GM12878 (cell line): ENCODE results near the gene SLC39A11. TPM values are rescaled to one million over a fixed set of nuclear protein-coding genes. Genes with fewer than 3 reads are reported as not detected.

Experiments used
- ATAC-seq: fragments of 200-7000 bp; cut with Tn5 transposase; 3 replicates; pipeline ENCODE4 v1.9.1; 2020; ENCODE audit warnings: mild to moderate bottlenecking, moderate library complexity
- BruUV-seq: library from RNA; stranded (reverse); fragments of 400-500 nt; replicated peaks from 2 replicates; lab custom pipeline; 2021; lab: Mats Ljungman, UMichigan
- CTCF ChIA-PET: fragments of 300-600 bp; sonication (Branson Sonifier 250); formaldehyde crosslinking; extraction: SDS; loops from one replicate; lab custom pipeline; 2021; ENCODE audit warnings: inconsistent platforms; lab: Yijun Ruan, JAX
- POLR2A ChIA-PET: fragments of 350-600 bp; formaldehyde crosslinking; extraction: SDS; loops from one replicate; lab custom pipeline; 2021; ENCODE audit warnings: inconsistent platforms; lab: Charles Lee
- RAD21 ChIA-PET: fragments of 300-600 bp; sonication (Branson Sonifier 250); formaldehyde crosslinking; loops from one replicate; lab custom pipeline; 2023; ENCODE audit warnings: antibody characterized with exemption; ENCODE audit not compliant: unreplicated experiment; lab: Charles Lee
- SMC1A ChIA-PET: fragments of 300-600 bp; sonication (Branson Sonifier 250); formaldehyde crosslinking; loops from one replicate; lab custom pipeline; 2023; ENCODE audit not compliant: unreplicated experiment, uncharacterized antibody; lab: Charles Lee
- DNase-seq: peaks from one replicate; pipeline ENCODE4 v3.0.0-alpha.2; 2011; ENCODE audit warnings: low read depth, low spot score
- FAIRE-seq: peaks from 3 replicates; lab custom pipeline; 2011; peaks lifted over from hg19 to GRCh38; lab: Jason Lieb, UNC
- H2AFZ ChIP-seq: 2 replicates; pipeline ENCODE4 v1.6.0; 2011; ENCODE audit warnings: low read depth, low read length, control low read depth; ENCODE audit not compliant: control insufficient read depth
- H3K27ac ChIP-seq: 2 replicates; pipeline ENCODE4 v1.5.1; 2011; ENCODE audit warnings: control low read depth; ENCODE audit not compliant: control insufficient read depth, insufficient read depth
- H3K27me3 ChIP-seq, 2 experiments: replicated peaks in 1 of 2; 2 replicates each; pipeline versions ENCODE4 v1.6.0 to v1.6.1; 2011; ENCODE audit warnings: low read length in 1 of 2; ENCODE audit not compliant: control insufficient read depth in 2 of 2, insufficient read depth in 2 of 2
- H3K36me3 ChIP-seq, 2 experiments: 2 replicates each; pipeline ENCODE4 v1.5.1; 2011; ENCODE audit warnings: low read length in 1 of 2; ENCODE audit not compliant: control insufficient read depth in 2 of 2, insufficient read depth in 2 of 2
- H3K4me1 ChIP-seq: 2 replicates; pipeline ENCODE4 v1.6.1; 2011; ENCODE audit warnings: mild to moderate bottlenecking, low read length, moderate library complexity, mixed read lengths; ENCODE audit not compliant: control insufficient read depth, insufficient read depth
- H3K4me2 ChIP-seq: 2 replicates; pipeline ENCODE4 v1.6.0; 2011; ENCODE audit warnings: control low read depth; ENCODE audit not compliant: control insufficient read depth, insufficient read depth
- H3K4me3 ChIP-seq: fragments of 200-600 bp; sonication (generic); 2 replicates; pipeline ENCODE4 v1.5.1; 2016
- H3K79me2 ChIP-seq: 2 replicates; pipeline ENCODE4 v1.6.0; 2011; ENCODE audit warnings: low read length; ENCODE audit not compliant: control insufficient read depth, insufficient read depth
- H3K9ac ChIP-seq: 2 replicates; pipeline ENCODE4 v1.8.0; 2011; ENCODE audit warnings: low read length, control low read depth, mixed read lengths; ENCODE audit not compliant: control insufficient read depth, insufficient read depth
- H3K9me3 ChIP-seq: replicated peaks from 3 replicates; pipeline ENCODE4 v1.5.1; 2011; ENCODE audit warnings: mild to moderate bottlenecking, low read length; ENCODE audit not compliant: control insufficient read depth, insufficient read depth
- H4K20me1 ChIP-seq: 2 replicates; pipeline ENCODE4 v1.6.0; 2011; ENCODE audit not compliant: control insufficient read depth, insufficient read depth
- CBX5 ChIP-seq: sonication (generic); IDR thresholded peaks from 2 replicates; pipeline ENCODE4 v1.6.1; 2016; ENCODE audit warnings: low read depth, moderate library complexity, mild to moderate bottlenecking, inconsistent platforms
- IKZF1 ChIP-seq: fragments of 450-650 bp; conservative IDR thresholded peaks from 2 replicates; pipeline ENCODE4 v1.6.1; 2017; ENCODE audit warnings: antibody characterized with exemption, mild to moderate bottlenecking
- IKZF2 ChIP-seq, 2 experiments: fragments of 450-650 bp; IDR thresholded peaks; 2 replicates each; pipeline ENCODE4 v1.6.1; 2017; ENCODE audit warnings: mild to moderate bottlenecking in 2 of 2, moderate library complexity in 2 of 2
- KDM1A ChIP-seq: fragments of 200-600 bp; sonication (generic); IDR thresholded peaks from 2 replicates; pipeline ENCODE4 v1.6.1; 2016; ENCODE audit warnings: borderline replicate concordance
- SPI1 ChIP-seq: IDR thresholded peaks from 2 replicates; pipeline ENCODE4 v1.6.1; 2011; ENCODE audit warnings: low read depth, mild to moderate bottlenecking, low read length, moderate library complexity, borderline replicate concordance; ENCODE audit not compliant: insufficient read depth
- SREBF2 ChIP-seq: IDR thresholded peaks from 2 replicates; pipeline ENCODE4 v1.6.1; 2012; ENCODE audit warnings: mild to moderate bottlenecking, low read length
- SUZ12 ChIP-seq: fragments of 200-600 bp; sonication (generic); IDR thresholded peaks from one replicate; pipeline ENCODE4 v1.6.1; 2018; ENCODE audit warnings: antibody characterized with exemption, mild to moderate bottlenecking; ENCODE audit not compliant: unreplicated experiment
- YY1 ChIP-seq: IDR thresholded peaks from 2 replicates; pipeline ENCODE4 v1.6.1; 2011; ENCODE audit warnings: low read depth, mild to moderate bottlenecking, low read length
- WGBS: methylation state at CpG from one replicate; pipeline ENCODE4 v1.1.6; 2016; ENCODE audit warnings: low lambda C conversion rate; ENCODE audit not compliant: insufficient replicate concordance, insufficient coverage; ENCODE audit errors: missing lambda C conversion rate; 5-methylcytosine and 5-hydroxymethylcytosine counted together
- in situ Hi-C: fragments of 300-500 bp; cut with MboI; formaldehyde crosslinking; loops from 9 replicates; pipeline ENCODE4 v1.14.3; 2018; ENCODE audit warnings: mixed read lengths
- intact Hi-C: fragments of 100-400 bp; cut with micrococcal nuclease; formaldehyde crosslinking; loops from one replicate; pipeline ENCODE4 v1.14.2; 2022; ENCODE audit not compliant: unreplicated experiment
- polyA plus RNA-seq, 11 experiments: library from polyadenylated mRNA; depleted of rRNA in 4 of 11; unstranded in 6 of 11; stranded (reverse) in 5 of 11; fragments of >200 nt; fragmentation: Nextera tagmentation in 4 of 11; fragmentation: Illumina TruSeq in 1 of 11; extraction: Ambion mirVana in 4 of 11; extraction: Trizol in 1 of 11; gene quantifications; 1 replicate in 1 of 11; 2 replicates in 10 of 11; pipeline versions ENCODE4 v1.2.1 to v1.2.3, GENCODE V29; 2011 to 2016; ENCODE audit warnings: inconsistent platforms in 2 of 11, missing spikeins in 2 of 11, low read depth in 1 of 11
- total RNA-seq, 4 experiments: library from RNA; depleted of rRNA in 3 of 4; stranded (reverse); fragments of >200 nt in 3 of 4; fragmentation: Illumina TruSeq in 1 of 4; extraction: Trizol in 1 of 4; gene quantifications; 2 replicates each; pipeline versions ENCODE4 v1.2.1 to v1.2.3, GENCODE V29; 2013 to 2021
- TF ChIP-seq, protein P1 (sequence below), 3 experiments: IDR thresholded peaks in 2 of 3; conservative IDR thresholded peaks in 1 of 3; 2 replicates each; pipeline ENCODE4 v1.5.1; 2011; ENCODE audit warnings: low read depth in 3 of 3, low read length in 3 of 3, mild to moderate bottlenecking in 3 of 3, control low read depth in 2 of 3, moderate library complexity in 2 of 3, inconsistent platforms in 1 of 3, mixed read lengths in 1 of 3; ENCODE audit not compliant: control insufficient read depth in 2 of 3, insufficient read depth in 1 of 3; ENCODE audit errors: extremely low read depth in 1 of 3
- TF ChIP-seq, protein P2 (sequence below): IDR thresholded peaks from 2 replicates; pipeline ENCODE4 v1.6.1; 2011; ENCODE audit warnings: mild to moderate bottlenecking, low read depth, low read length, moderate library complexity; ENCODE audit not compliant: insufficient replicate concordance
- TF ChIP-seq, protein P3 (sequence below): IDR thresholded peaks from 2 replicates; pipeline ENCODE4 v1.6.1; 2012; ENCODE audit warnings: mild to moderate bottlenecking, low read depth, low read length
- TF ChIP-seq, protein P4 (sequence below): IDR thresholded peaks from 2 replicates; pipeline ENCODE4 v1.6.1; 2012; ENCODE audit warnings: low read depth, low read length, improper control_type of control experiment

Gene SLC39A11
- total and polyA plus RNA-seq, 10 of the 15 experiments (the other 5 are each of a cell fraction or from before 2014, with no cell fraction given) = 8.6 to 23.8 (median 14.0) TPM

DNA sequence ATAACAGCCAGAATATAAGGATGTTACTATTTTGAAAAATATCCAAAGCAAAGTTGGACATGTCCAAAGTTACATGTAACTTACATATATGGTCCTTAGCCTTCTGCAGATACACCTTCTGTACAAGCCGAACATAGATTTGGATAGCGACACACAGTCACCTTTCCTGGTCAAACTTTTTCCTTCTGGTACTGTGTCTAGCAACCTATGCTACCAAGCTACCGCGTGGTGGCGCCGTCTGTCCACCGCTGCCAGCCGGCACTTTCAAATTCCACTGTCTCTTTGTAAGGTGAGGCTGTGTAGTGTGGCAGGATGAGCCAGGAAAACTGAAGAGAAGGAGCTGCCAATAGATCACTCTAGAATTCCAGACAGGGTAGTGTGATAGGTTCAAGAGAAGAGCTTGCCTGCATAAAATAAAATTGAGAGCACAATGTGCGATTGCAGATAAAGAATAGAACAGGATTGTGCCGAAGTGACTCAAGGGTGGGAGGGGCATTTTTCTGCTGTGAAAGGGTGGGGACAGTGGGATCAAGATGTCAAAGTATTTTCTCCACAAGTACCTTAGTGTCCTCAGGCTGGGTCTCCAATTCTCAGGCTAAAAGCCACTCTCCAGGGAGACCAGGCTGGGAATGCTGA, 366.9 kb downstream of the SLC39A11 start:
- no peaks in the 10 kb centered on the region for H4K20me1 ChIP-seq
- no peak overlapping the region for H3K4me2 ChIP-seq
- peaks cover 18% of the 10 kb centered on the region for H3K4me1 ChIP-seq
- RAD21 ChIA-PET = interaction anchor here (1.0 to 6.1 kb wide), 25 partner anchors 10 to 644 kb away, joined by 3 to 271 read pairs (median 6); partner anchors contain the start of gene SSTR2
- SMC1A ChIA-PET = interaction anchor here (0.6 to 6.2 kb wide), 33 partner anchors 8 to 644 kb away, joined by 3 to 349 read pairs (median 5); partner anchors contain the start of gene SSTR2
- H3K9ac ChIP-seq = no peak overlapping the region
- no peak overlapping the region for H2AFZ ChIP-seq
- DNase-seq (no peak), FAIRE-seq (no peak), ATAC-seq (peak; percentile 59)
- H3K27ac ChIP-seq = no peak overlapping the region
- no peaks in the 10 kb centered on the region for H3K79me2 ChIP-seq
- intact Hi-C loops = loop anchor here (2.0 to 5.0 kb wide), 4 partner anchors 261 to 642 kb away; partner anchors contain the start of gene SLC39A11
- POLR2A ChIA-PET = interaction anchor here (0.6 to 1.7 kb wide), 7 partner anchors 137 to 507 kb away, joined by 3 to 5 read pairs (median 3); no protein-coding TSS in a partner anchor
- WGBS = 28% methylated on average over 10 of the region's 10 CpGs
- no peaks in the 10 kb centered on the region for H3K9me3 ChIP-seq
- H3K27me3 ChIP-seq = no peaks in the 10 kb centered on the region
- CTCF ChIA-PET = interaction anchor here (0.5 to 7.5 kb wide), 66 partner anchors 9 to 644 kb away, joined by 3 to 527 read pairs (median 5); partner anchors contain the start of genes COG1 and SSTR2
- H3K4me3 ChIP-seq = no peak overlapping the region
- no TSS peak for BruUV-seq
- no peaks in the 10 kb centered on the region for H3K36me3 ChIP-seq
- in situ Hi-C loops = loop anchor here (5.0 kb wide), 3 partner anchors 168 to 642 kb away; no protein-coding TSS in a partner anchor
- TF ChIP-seq, protein P1, sequence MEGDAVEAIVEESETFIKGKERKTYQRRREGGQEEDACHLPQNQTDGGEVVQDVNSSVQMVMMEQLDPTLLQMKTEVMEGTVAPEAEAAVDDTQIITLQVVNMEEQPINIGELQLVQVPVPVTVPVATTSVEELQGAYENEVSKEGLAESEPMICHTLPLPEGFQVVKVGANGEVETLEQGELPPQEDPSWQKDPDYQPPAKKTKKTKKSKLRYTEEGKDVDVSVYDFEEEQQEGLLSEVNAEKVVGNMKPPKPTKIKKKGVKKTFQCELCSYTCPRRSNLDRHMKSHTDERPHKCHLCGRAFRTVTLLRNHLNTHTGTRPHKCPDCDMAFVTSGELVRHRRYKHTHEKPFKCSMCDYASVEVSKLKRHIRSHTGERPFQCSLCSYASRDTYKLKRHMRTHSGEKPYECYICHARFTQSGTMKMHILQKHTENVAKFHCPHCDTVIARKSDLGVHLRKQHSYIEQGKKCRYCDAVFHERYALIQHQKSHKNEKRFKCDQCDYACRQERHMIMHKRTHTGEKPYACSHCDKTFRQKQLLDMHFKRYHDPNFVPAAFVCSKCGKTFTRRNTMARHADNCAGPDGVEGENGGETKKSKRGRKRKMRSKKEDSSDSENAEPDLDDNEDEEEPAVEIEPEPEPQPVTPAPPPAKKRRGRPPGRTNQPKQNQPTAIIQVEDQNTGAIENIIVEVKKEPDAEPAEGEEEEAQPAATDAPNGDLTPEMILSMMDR (IDR thresholded peaks at IDR 0.05 in 2 of 3, conservative IDR thresholded peaks at IDR 0.05 in 1 of 3; ENCODE audit: control insufficient read depth in 2 of 3, extremely low read depth in 1 of 3, insufficient read depth in 1 of 3, low read depth in 3 of 3, low read length in 3 of 3) = peak; percentile 62 to 87 (median 75)
- TF ChIP-seq CBX5 (no peak), IKZF1 (no peak; the same call in 1 of the 2 replicates), SUZ12 (no peak), SREBF2 (no peak), KDM1A (no peak), YY1 (0 out of 2 replicates have a peak, but pooled peaks have one; percentile 38), IKZF2 (IDR thresholded peaks at IDR 0.05) (peak in 1 of 2 experiments; percentile 26; a peak in 1 of 4 replicates), SPI1 (no peak)
- TF ChIP-seq, protein P2, sequence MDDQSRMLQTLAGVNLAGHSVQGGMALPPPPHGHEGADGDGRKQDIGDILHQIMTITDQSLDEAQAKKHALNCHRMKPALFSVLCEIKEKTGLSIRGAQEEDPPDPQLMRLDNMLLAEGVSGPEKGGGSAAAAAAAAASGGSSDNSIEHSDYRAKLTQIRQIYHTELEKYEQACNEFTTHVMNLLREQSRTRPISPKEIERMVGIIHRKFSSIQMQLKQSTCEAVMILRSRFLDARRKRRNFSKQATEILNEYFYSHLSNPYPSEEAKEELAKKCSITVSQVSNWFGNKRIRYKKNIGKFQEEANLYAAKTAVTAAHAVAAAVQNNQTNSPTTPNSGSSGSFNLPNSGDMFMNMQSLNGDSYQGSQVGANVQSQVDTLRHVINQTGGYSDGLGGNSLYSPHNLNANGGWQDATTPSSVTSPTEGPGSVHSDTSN = no peak
- TF ChIP-seq, protein P3, sequence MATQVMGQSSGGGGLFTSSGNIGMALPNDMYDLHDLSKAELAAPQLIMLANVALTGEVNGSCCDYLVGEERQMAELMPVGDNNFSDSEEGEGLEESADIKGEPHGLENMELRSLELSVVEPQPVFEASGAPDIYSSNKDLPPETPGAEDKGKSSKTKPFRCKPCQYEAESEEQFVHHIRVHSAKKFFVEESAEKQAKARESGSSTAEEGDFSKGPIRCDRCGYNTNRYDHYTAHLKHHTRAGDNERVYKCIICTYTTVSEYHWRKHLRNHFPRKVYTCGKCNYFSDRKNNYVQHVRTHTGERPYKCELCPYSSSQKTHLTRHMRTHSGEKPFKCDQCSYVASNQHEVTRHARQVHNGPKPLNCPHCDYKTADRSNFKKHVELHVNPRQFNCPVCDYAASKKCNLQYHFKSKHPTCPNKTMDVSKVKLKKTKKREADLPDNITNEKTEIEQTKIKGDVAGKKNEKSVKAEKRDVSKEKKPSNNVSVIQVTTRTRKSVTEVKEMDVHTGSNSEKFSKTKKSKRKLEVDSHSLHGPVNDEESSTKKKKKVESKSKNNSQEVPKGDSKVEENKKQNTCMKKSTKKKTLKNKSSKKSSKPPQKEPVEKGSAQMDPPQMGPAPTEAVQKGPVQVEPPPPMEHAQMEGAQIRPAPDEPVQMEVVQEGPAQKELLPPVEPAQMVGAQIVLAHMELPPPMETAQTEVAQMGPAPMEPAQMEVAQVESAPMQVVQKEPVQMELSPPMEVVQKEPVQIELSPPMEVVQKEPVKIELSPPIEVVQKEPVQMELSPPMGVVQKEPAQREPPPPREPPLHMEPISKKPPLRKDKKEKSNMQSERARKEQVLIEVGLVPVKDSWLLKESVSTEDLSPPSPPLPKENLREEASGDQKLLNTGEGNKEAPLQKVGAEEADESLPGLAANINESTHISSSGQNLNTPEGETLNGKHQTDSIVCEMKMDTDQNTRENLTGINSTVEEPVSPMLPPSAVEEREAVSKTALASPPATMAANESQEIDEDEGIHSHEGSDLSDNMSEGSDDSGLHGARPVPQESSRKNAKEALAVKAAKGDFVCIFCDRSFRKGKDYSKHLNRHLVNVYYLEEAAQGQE = peak; percentile 71
- TF ChIP-seq, protein P4, sequence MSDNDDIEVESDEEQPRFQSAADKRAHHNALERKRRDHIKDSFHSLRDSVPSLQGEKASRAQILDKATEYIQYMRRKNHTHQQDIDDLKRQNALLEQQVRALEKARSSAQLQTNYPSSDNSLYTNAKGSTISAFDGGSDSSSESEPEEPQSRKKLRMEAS = no peak
